Measurements from ENCODE around the gene FAN1. TPM values are rescaled to one million over a fixed set of nuclear protein-coding genes. Genes with fewer than 3 reads are reported as not detected.
A peak's percentile ranks its signal among the peaks of the same experiment; 100 is the strongest.

Gene FAN1
- total RNA-seq, 2 donors from 2014 or later = 25.0 to 26.0 TPM

- H3K9me3 ChIP-seq = no peaks in the 10 kb centered on the region
These were observed 2.1 kb downstream of the FAN1 start for GRCh38 chr15:30905821-30906220.

GRCh38 chr15:30906366-30906765, 2.7 kb downstream of the FAN1 start:
- H3K9me3 ChIP-seq = no peaks in the 10 kb centered on the region
- H3K4me1 ChIP-seq (replicated peaks) = no peaks in the 10 kb centered on the region
- peak; percentile 4 for TF ChIP-seq POLR2AphosphoS5 (IDR thresholded peaks at IDR 0.05)
- TF ChIP-seq, protein P1, sequence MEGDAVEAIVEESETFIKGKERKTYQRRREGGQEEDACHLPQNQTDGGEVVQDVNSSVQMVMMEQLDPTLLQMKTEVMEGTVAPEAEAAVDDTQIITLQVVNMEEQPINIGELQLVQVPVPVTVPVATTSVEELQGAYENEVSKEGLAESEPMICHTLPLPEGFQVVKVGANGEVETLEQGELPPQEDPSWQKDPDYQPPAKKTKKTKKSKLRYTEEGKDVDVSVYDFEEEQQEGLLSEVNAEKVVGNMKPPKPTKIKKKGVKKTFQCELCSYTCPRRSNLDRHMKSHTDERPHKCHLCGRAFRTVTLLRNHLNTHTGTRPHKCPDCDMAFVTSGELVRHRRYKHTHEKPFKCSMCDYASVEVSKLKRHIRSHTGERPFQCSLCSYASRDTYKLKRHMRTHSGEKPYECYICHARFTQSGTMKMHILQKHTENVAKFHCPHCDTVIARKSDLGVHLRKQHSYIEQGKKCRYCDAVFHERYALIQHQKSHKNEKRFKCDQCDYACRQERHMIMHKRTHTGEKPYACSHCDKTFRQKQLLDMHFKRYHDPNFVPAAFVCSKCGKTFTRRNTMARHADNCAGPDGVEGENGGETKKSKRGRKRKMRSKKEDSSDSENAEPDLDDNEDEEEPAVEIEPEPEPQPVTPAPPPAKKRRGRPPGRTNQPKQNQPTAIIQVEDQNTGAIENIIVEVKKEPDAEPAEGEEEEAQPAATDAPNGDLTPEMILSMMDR (IDR thresholded peaks at IDR 0.05) = no peak
- no peak overlapping the region for H3K4me3 ChIP-seq
- H3K27ac ChIP-seq = peak overlapping the region; percentile 49 to 55
- H3K36me3 ChIP-seq = no peaks in the 10 kb centered on the region
- peak; percentile 84 for DNase-seq (ENCODE audit: low spot score)
- H3K27me3 ChIP-seq (replicated peaks; ENCODE audit: insufficient read depth) = no peaks in the 10 kb centered on the region
- intact Hi-C loops (cut with DNase I) = loop anchor here (10.0 kb wide), 2 partner anchors 218 to 418 kb away; partner anchors contain the start of gene KLF13
- 43% methylated on average over 4 of the region's 4 CpGs for WGBS

More at GRCh38 chr15:30905821-30906220, 2.1 kb downstream of the FAN1 start:
- 41% methylated on average over 5 of the region's 5 CpGs for WGBS
- peak; percentile 78 for DNase-seq (ENCODE audit: low spot score)
- TF ChIP-seq, protein P1 (IDR thresholded peaks at IDR 0.05) = peak; percentile 40 to 78 (median 58)
- TF ChIP-seq POLR2A (IDR thresholded peaks at IDR 0.05) (no peak), POLR2AphosphoS5 (IDR thresholded peaks at IDR 0.05) (peak; percentile 75)
- Histone ChIP-seq H3K4me1 (replicated peaks) (no peaks in the 10 kb centered on the region), H3K27me3 (replicated peaks; ENCODE audit: insufficient read depth) (no peaks in the 10 kb centered on the region), H3K27ac (peak overlapping the region; percentile 49 to 55), H3K36me3 (no peaks in the 10 kb centered on the region), H3K4me3 (no peak overlapping the region)
- intact Hi-C loops (cut with DNase I) = loop anchor here (10.0 kb wide), 2 partner anchors 219 to 419 kb away; partner anchors contain the start of gene KLF13

- Histone ChIP-seq H3K4me3 (no peak overlapping the region), H3K27ac (no peak overlapping the region), H3K4me1 (replicated peaks) (no peaks in the 10 kb centered on the region), H3K36me3 (no peaks in the 10 kb centered on the region), H3K9me3 (no peaks in the 10 kb centered on the region), H3K27me3 (replicated peaks; ENCODE audit: insufficient read depth) (no peaks in the 10 kb centered on the region)
- intact Hi-C loops (cut with DNase I) = no loop called here
- 97% methylated on average over 9 of the region's 9 CpGs for WGBS
- no peak for TF ChIP-seq POLR2A (IDR thresholded peaks at IDR 0.05)
- TF ChIP-seq, protein P1 (IDR thresholded peaks at IDR 0.05) = no peak
- TF ChIP-seq POLR2AphosphoS5 (IDR thresholded peaks at IDR 0.05) = no peak
- DNase-seq (ENCODE audit: low spot score) = no peak
These were observed 10.0 kb downstream of the FAN1 start for GRCh38 chr15:30913761-30914160.

- no peaks in the 10 kb centered on the region for H3K4me1 ChIP-seq (replicated peaks)
- intact Hi-C loops (cut with DNase I) = no loop called here
- H3K36me3 ChIP-seq = no peaks in the 10 kb centered on the region
- WGBS = 88% methylated on average over 6 of the region's 6 CpGs
- H3K27me3 ChIP-seq (replicated peaks; ENCODE audit: insufficient read depth) = no peaks in the 10 kb centered on the region
- no peaks in the 10 kb centered on the region for H3K9me3 ChIP-seq
- no peak overlapping the region for H3K27ac ChIP-seq
- no peak for TF ChIP-seq POLR2A (IDR thresholded peaks at IDR 0.05)
- TF ChIP-seq, protein P1 (IDR thresholded peaks at IDR 0.05) = no peak
- no peak for TF ChIP-seq POLR2AphosphoS5 (IDR thresholded peaks at IDR 0.05)
- no peak overlapping the region for H3K4me3 ChIP-seq
- no peak for DNase-seq (ENCODE audit: low spot score)
These were observed 13.3 kb downstream of the FAN1 start for GRCh38 chr15:30917013-30917412.

DNA sequence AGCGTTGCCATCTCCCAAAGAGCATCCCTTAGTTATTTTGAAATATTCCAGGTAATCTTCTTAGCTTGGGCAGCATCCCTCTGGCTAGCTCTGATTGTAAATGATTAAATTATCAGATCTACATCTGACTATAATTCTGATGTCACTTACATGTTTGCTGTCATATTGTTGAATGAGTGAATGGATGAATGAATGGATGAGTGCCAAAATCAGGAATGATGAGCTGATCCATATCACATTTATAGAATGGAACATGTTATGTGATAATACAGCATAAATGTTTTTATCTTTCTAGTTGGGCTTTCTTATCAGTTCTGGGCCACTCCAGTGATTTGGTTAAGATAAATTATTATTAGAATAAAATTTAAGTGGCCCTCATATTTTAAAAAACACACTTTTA, 14.0 kb downstream of the FAN1 start:
- Histone ChIP-seq H3K27ac (no peak overlapping the region), H3K4me1 (replicated peaks) (no peaks in the 10 kb centered on the region), H3K9me3 (no peaks in the 10 kb centered on the region), H3K36me3 (no peaks in the 10 kb centered on the region), H3K4me3 (no peak overlapping the region), H3K27me3 (replicated peaks; ENCODE audit: insufficient read depth) (no peaks in the 10 kb centered on the region)
- TF ChIP-seq POLR2A (IDR thresholded peaks at IDR 0.05) (no peak), POLR2AphosphoS5 (IDR thresholded peaks at IDR 0.05) (no peak)
- 84% methylated on average over 1 of the region's 1 CpG for WGBS
- DNase-seq (ENCODE audit: low spot score) = no peak
- intact Hi-C loops (cut with DNase I) = no loop called here
